HL-60 (cell line): ENCODE measurements around the gene ADAM12.

ENCODE experiments used
- CTCF ChIP-seq: IDR thresholded peaks from one replicate; pipeline ENCODE4 v1.5.1; 2011; ENCODE audit warnings: low read length, control low read depth, inconsistent platforms; ENCODE audit not compliant: insufficient read depth
- GABPA ChIP-seq: IDR thresholded peaks from 2 replicates; pipeline ENCODE4 v1.6.1; 2012; ENCODE audit warnings: low read depth
- POLR2AphosphoS5 ChIP-seq: IDR thresholded peaks from 2 replicates; pipeline ENCODE4 v1.6.1; 2012; ENCODE audit warnings: low read depth
- REST ChIP-seq: IDR thresholded peaks from 2 replicates; pipeline ENCODE4 v1.6.1; 2012; ENCODE audit warnings: low read depth; ENCODE audit not compliant: insufficient replicate concordance

GRCh38 chr10:126229686-126230085, 158.6 kb downstream of the ADAM12 start:
- TF ChIP-seq CTCF (no peak), REST (no peak), POLR2AphosphoS5 (no peak), GABPA (no peak)
